Uterus (tissue), 4 donors: Measurements from ENCODE around the gene THAP10. TPM values are rescaled to one million over a fixed set of nuclear protein-coding genes. Genes with fewer than 3 reads are reported as not detected.

ENCODE experiments used
- DNase-seq, 2 donors: peaks; one replicate each; pipeline ENCODE4 v3.0.0-alpha.2; 2019 to 2020
- H3K27ac ChIP-seq, 2 donors: fragments of 200-600 bp; sonication (generic); 1 replicate in 1 of 2; 2 replicates in 1 of 2; pipeline ENCODE4 v1.5.1; 2016 to 2018
- H3K27me3 ChIP-seq, 2 donors: fragments of 200-600 bp; sonication (generic); one replicate each; pipeline ENCODE4 v1.5.1; 2018 to 2019; ENCODE audit warnings: control low read depth in 1 of 2
- H3K36me3 ChIP-seq, 2 donors: fragments of 200-600 bp; sonication (generic); one replicate each; pipeline ENCODE4 v1.5.1; 2019; ENCODE audit warnings: control low read depth in 1 of 2
- H3K4me1 ChIP-seq, 2 donors: fragments of 200-600 bp; sonication (generic); one replicate each; pipeline ENCODE4 v1.5.1; 2018 to 2019; ENCODE audit warnings: control low read depth in 1 of 2
- H3K4me3 ChIP-seq, 2 donors: fragments of 200-600 bp; sonication (generic); 1 replicate in 1 of 2; 2 replicates in 1 of 2; pipeline ENCODE4 v1.5.1; 2018 to 2019; ENCODE audit warnings: mild to moderate bottlenecking in 1 of 2
- H3K9me3 ChIP-seq, 2 donors: fragments of 200-600 bp; sonication (generic); one replicate each; pipeline ENCODE4 v1.5.1; 2019; ENCODE audit warnings: control low read depth in 1 of 2
- POLR2A ChIP-seq, 2 donors: fragments of 450-650 bp; IDR thresholded peaks; one replicate each; pipeline ENCODE4 v1.6.1; 2016; ENCODE audit warnings: antibody characterized with exemption in 2 of 2, mild to moderate bottlenecking in 1 of 2, moderate library complexity in 1 of 2
- intact Hi-C: fragments of 100-400 bp; cut with DNase I; formaldehyde crosslinking; loops from one replicate; pipeline ENCODE4 v1.15.1; 2023; ENCODE audit warnings: low total_unique reads
- total RNA-seq, 4 donors: library from RNA; depleted of rRNA in 3 of 4; stranded (reverse); fragments of >200 nt in 3 of 4; gene quantifications; one replicate each; pipeline versions ENCODE4 v1.1.0 to v1.2.4, GENCODE V29; 2014 to 2023
- TF ChIP-seq, protein P1 (sequence below), 4 experiments: fragments of 200-600 bp in 2 of 4; fragments of 450-650 bp in 2 of 4; sonication (generic) in 2 of 4; IDR thresholded peaks; one replicate each; pipeline ENCODE4 v1.5.1; 2016 to 2019; ENCODE audit warnings: antibody characterized with exemption in 4 of 4, mild to moderate bottlenecking in 2 of 4, moderate library complexity in 1 of 4
- donor health status: DM: yes; HTN: yes; CAD: no.

Gene THAP10
- total RNA-seq, 4 donors from 2014 or later: 1.8 to 4.1 (median 2.0) TPM

GRCh38 chr15:70837476-70837875, 54.8 kb downstream of the THAP10 start:
- H3K4me1 ChIP-seq: no peaks in the 10 kb centered on the region
- no peak overlapping the region for H3K4me3 ChIP-seq
- no peaks in the 10 kb centered on the region for H3K36me3 ChIP-seq
- intact Hi-C loops: no loop called here
- H3K9me3 ChIP-seq: no peaks in the 10 kb centered on the region
- no peaks in the 10 kb centered on the region for H3K27me3 ChIP-seq
- no peak for DNase-seq
- no peak for TF ChIP-seq POLR2A (IDR thresholded peaks at IDR 0.05)
- TF ChIP-seq, protein P1, sequence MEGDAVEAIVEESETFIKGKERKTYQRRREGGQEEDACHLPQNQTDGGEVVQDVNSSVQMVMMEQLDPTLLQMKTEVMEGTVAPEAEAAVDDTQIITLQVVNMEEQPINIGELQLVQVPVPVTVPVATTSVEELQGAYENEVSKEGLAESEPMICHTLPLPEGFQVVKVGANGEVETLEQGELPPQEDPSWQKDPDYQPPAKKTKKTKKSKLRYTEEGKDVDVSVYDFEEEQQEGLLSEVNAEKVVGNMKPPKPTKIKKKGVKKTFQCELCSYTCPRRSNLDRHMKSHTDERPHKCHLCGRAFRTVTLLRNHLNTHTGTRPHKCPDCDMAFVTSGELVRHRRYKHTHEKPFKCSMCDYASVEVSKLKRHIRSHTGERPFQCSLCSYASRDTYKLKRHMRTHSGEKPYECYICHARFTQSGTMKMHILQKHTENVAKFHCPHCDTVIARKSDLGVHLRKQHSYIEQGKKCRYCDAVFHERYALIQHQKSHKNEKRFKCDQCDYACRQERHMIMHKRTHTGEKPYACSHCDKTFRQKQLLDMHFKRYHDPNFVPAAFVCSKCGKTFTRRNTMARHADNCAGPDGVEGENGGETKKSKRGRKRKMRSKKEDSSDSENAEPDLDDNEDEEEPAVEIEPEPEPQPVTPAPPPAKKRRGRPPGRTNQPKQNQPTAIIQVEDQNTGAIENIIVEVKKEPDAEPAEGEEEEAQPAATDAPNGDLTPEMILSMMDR (IDR thresholded peaks at IDR 0.05): no peak
- no peak overlapping the region for H3K27ac ChIP-seq

DNA sequence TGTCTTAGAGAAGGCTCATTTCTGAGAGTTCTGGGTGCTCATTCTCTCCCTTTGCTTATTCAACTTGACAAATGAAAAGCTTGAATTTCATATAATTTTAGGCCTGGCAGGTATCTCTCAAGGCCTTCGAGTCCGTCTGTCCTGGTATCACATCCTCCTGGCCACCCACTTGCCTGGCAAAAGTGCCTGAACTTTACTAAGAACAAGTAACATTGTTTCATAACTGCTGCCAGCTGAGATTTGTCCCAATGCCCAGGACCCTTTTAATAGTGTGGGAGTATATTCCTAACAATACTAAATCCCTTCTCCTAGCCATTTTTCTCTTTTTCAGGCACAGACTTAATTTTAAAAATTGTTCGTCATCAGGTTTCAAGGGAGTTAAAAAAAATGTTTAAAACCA, 56.4 kb downstream of the THAP10 start:
- Histone ChIP-seq H3K4me1 (no peaks in the 10 kb centered on the region), H3K27me3 (no peaks in the 10 kb centered on the region), H3K4me3 (no peak overlapping the region), H3K9me3 (no peaks in the 10 kb centered on the region), H3K36me3 (no peaks in the 10 kb centered on the region), H3K27ac (peak overlapping the region in 1 of 2 donors; percentile 34)
- intact Hi-C loops: no loop called here
- DNase-seq: no peak
- TF ChIP-seq, protein P1 (IDR thresholded peaks at IDR 0.05): no peak
- TF ChIP-seq POLR2A (IDR thresholded peaks at IDR 0.05): no peak

- Histone ChIP-seq H3K9me3 (no peaks in the 10 kb centered on the region), H3K36me3 (no peaks in the 10 kb centered on the region), H3K4me1 (no peaks in the 10 kb centered on the region), H3K27ac (peak overlapping the region in 1 of 2 donors; percentile 34), H3K27me3 (no peaks in the 10 kb centered on the region), H3K4me3 (no peak overlapping the region)
- TF ChIP-seq, protein P1 (IDR thresholded peaks at IDR 0.05): no peak
- TF ChIP-seq POLR2A (IDR thresholded peaks at IDR 0.05): no peak
- peak; percentile 69 to 78 for DNase-seq
- intact Hi-C loops: no loop called here
Observed at GRCh38 chr15:70835415-70835814, 56.8 kb downstream of the THAP10 start.

- TF ChIP-seq, protein P1 (IDR thresholded peaks at IDR 0.05): no peak
- no peak for TF ChIP-seq POLR2A (IDR thresholded peaks at IDR 0.05)
- Histone ChIP-seq H3K27me3 (no peaks in the 10 kb centered on the region), H3K27ac (peak overlapping the region in 1 of 2 donors; percentile 28), H3K4me1 (no peaks in the 10 kb centered on the region), H3K4me3 (no peak overlapping the region), H3K9me3 (no peaks in the 10 kb centered on the region), H3K36me3 (no peaks in the 10 kb centered on the region)
- intact Hi-C loops: no loop called here
- DNase-seq: no peak
Observed at GRCh38 chr15:70834999-70835398, 57.2 kb downstream of the THAP10 start.

- intact Hi-C loops: no loop called here
- TF ChIP-seq POLR2A (IDR thresholded peaks at IDR 0.05): no peak
- no peaks in the 10 kb centered on the region for H3K27me3 ChIP-seq
- no peaks in the 10 kb centered on the region for H3K36me3 ChIP-seq
- DNase-seq: no peak
- no peaks in the 10 kb centered on the region for H3K4me1 ChIP-seq
- H3K9me3 ChIP-seq: no peaks in the 10 kb centered on the region
- no peak overlapping the region for H3K4me3 ChIP-seq
- H3K27ac ChIP-seq: peak overlapping the region in 1 of 2 donors; percentile 28
Observed at GRCh38 chr15:70833861-70834765, 58.1 kb downstream of the THAP10 start.
